Breast epithelium (tissue), 4 donors: ENCODE data around the gene C1GALT1C1L. TPM values are rescaled to one million over a fixed set of nuclear protein-coding genes. Genes with fewer than 3 reads are reported as not detected.
"Not testable (repeated sequence)": the region's sequence is repeated elsewhere in the genome, so short reads cannot be mapped to it uniquely, and the experiment has no call there.

Experiments
- DNase-seq, 2 donors: peaks; one replicate each; pipeline ENCODE4 v3.0.0-alpha.2; 2019; ENCODE audit warnings: low spot score in 2 of 2
- H3K27ac ChIP-seq, 2 donors: fragments of 200-600 bp; sonication (generic) in 1 of 2; one replicate each; pipeline ENCODE4 v1.5.1; 2016 to 2019; ENCODE audit warnings: mild to moderate bottlenecking in 1 of 2
- H3K27me3 ChIP-seq, 2 donors: fragments of 200-600 bp; sonication (generic) in 1 of 2; one replicate each; pipeline versions ENCODE4 v1.5.1 to v1.6.0; 2017 to 2019; ENCODE audit warnings: control low read depth in 1 of 2, mild to moderate bottlenecking in 1 of 2
- H3K36me3 ChIP-seq: fragments of 200-600 bp; one replicate; pipeline ENCODE4 v1.5.1; 2019
- H3K4me1 ChIP-seq, 2 donors: fragments of 200-600 bp; sonication (generic); one replicate each; pipeline ENCODE4 v1.5.1; 2016 to 2019; ENCODE audit warnings: control low read depth in 1 of 2
- H3K4me3 ChIP-seq, 3 donors: fragments of 200-600 bp; sonication (generic); 1 replicate in 2 of 3; 2 replicates in 1 of 3; pipeline ENCODE4 v1.5.1; 2016 to 2019; ENCODE audit warnings: mild to moderate bottlenecking in 3 of 3, moderate library complexity in 2 of 3
- H3K9me3 ChIP-seq, 2 donors: fragments of 200-600 bp; sonication (generic) in 1 of 2; one replicate each; pipeline ENCODE4 v1.5.1; 2016 to 2019; ENCODE audit warnings: control low read depth in 1 of 2
- CTCF ChIP-seq, 3 donors: fragments of 450-650 bp; IDR thresholded peaks; one replicate each; pipeline ENCODE4 v1.5.1; 2016 to 2017; ENCODE audit warnings: antibody characterized with exemption in 3 of 3, mild to moderate bottlenecking in 3 of 3, moderate library complexity in 3 of 3
- POLR2A ChIP-seq: fragments of 450-650 bp; IDR thresholded peaks from one replicate; pipeline ENCODE4 v1.6.1; 2016; ENCODE audit warnings: antibody characterized with exemption, mild to moderate bottlenecking, moderate library complexity
- POLR2AphosphoS5 ChIP-seq, 3 donors: sonication (generic); formaldehyde crosslinking; IDR thresholded peaks; one replicate each; pipeline ENCODE4 v1.6.1; 2017; ENCODE audit warnings: antibody characterized with exemption in 3 of 3
- intact Hi-C: fragments of 100-400 bp; cut with DNase I; formaldehyde crosslinking; loops from one replicate; pipeline ENCODE4 v1.15.1; 2023; ENCODE audit warnings: low total_unique reads
- total RNA-seq, 3 donors: library from RNA; depleted of rRNA; stranded (reverse); fragments of >200 nt; gene quantifications; one replicate each; pipeline ENCODE4 v1.1.0, GENCODE V29; 2016

Gene C1GALT1C1L
- total RNA-seq, 3 donors from 2014 or later, result 2.0 to 2.9 (median 2.0) TPM

GRCh38 chr2:43637030-43637803 lies 39.0 kb downstream of the C1GALT1C1L start, which contains the start of gene PLEKHH2:
Gene PLEKHH2 (plus strand): TSS chr2:43637260. CDS start chr2:43644674, 7,414 bp downstream.
- H3K4me1 ChIP-seq, result no peaks in the 10 kb centered on the region
- no peaks in the 10 kb centered on the region for H3K27me3 ChIP-seq
- H3K27ac ChIP-seq, result peak within 1 kb of the TSS; percentile 89 to 91
- intact Hi-C loops, result no loop called here
- no peaks in the 10 kb centered on the region for H3K36me3 ChIP-seq
- peak within 1 kb of the TSS; percentile 89 to 95 (median 95) for H3K4me3 ChIP-seq
- TF ChIP-seq POLR2AphosphoS5 (IDR thresholded peaks at IDR 0.05), result peak; percentile 26 to 93 (median 64)
- peak; percentile 84 for TF ChIP-seq POLR2A
- TF ChIP-seq CTCF (IDR thresholded peaks at IDR 0.05), result no peak
- peak; percentile 89 to 91 for DNase-seq
- no peaks in the 10 kb centered on the region for H3K9me3 ChIP-seq

- Histone ChIP-seq H3K9me3 (no peaks in the 10 kb centered on the region), H3K27me3 (no peaks in the 10 kb centered on the region), H3K4me1 (no peaks in the 10 kb centered on the region), H3K36me3 (no peaks in the 10 kb centered on the region), H3K4me3 (peak overlapping the region; percentile 89 to 95 (median 95)), H3K27ac (peak overlapping the region; percentile 89 to 91)
- intact Hi-C loops, result no loop called here
- TF ChIP-seq POLR2A, result no peak
- DNase-seq, result no peak
Observed at GRCh38 chr2:43636621-43637020, 39.6 kb downstream of the C1GALT1C1L start.

- intact Hi-C loops, H3K9me3 ChIP-seq, DNase-seq, H3K36me3 ChIP-seq, H3K4me1 ChIP-seq, H3K27me3 ChIP-seq, H3K27ac ChIP-seq, H3K4me3 ChIP-seq: not testable (repeated sequence)
Observed at GRCh38 chr2:43636153-43636552, 40.1 kb downstream of the C1GALT1C1L start.

GRCh38 chr2:43634604-43635306 lies 41.5 kb downstream of the C1GALT1C1L start:
- intact Hi-C loops, result no loop called here
- peak overlapping the region in 1 of 3 donors; percentile 16 for H3K4me3 ChIP-seq
- no peak for TF ChIP-seq CTCF (IDR thresholded peaks at IDR 0.05)
- TF ChIP-seq POLR2A, result no peak
- TF ChIP-seq POLR2AphosphoS5 (IDR thresholded peaks at IDR 0.05), result no peak
- no peaks in the 10 kb centered on the region for H3K4me1 ChIP-seq
- H3K9me3 ChIP-seq, result no peaks in the 10 kb centered on the region
- peak overlapping the region; percentile 15 to 35 for H3K27ac ChIP-seq
- H3K36me3 ChIP-seq, result no peaks in the 10 kb centered on the region
- no peaks in the 10 kb centered on the region for H3K27me3 ChIP-seq
- DNase-seq, result no peak

GRCh38 chr2:43631618-43632317 lies 44.5 kb downstream of the C1GALT1C1L start:
- Histone ChIP-seq H3K27me3 (no peaks in the 10 kb centered on the region), H3K36me3 (no peaks in the 10 kb centered on the region), H3K9me3 (no peaks in the 10 kb centered on the region), H3K4me1 (no peaks in the 10 kb centered on the region), H3K27ac (peak overlapping the region in 1 of 2 donors; percentile 41), H3K4me3 (no peak overlapping the region)
- TF ChIP-seq POLR2A (no peak), CTCF (IDR thresholded peaks at IDR 0.05) (no peak), POLR2AphosphoS5 (IDR thresholded peaks at IDR 0.05) (no peak)
- DNase-seq, result no peak
- intact Hi-C loops, result no loop called here

Other genes starting within 250 kb of the C1GALT1C1L start
- gene THADA, start 80.4 kb downstream of the C1GALT1C1L start, total RNA-seq, result 10 to 100 TPM; 41.1 to 60.6 (median 49.5) TPM
- gene PLEKHH2, start 39.2 kb downstream of the C1GALT1C1L start, total RNA-seq, result 10 to 100 TPM; 42.1 to 67.2 (median 63.5) TPM
- gene DYNC2LI1, start 97.6 kb upstream of the C1GALT1C1L start, total RNA-seq, result 10 to 100 TPM; 30.9 to 52.1 (median 40.6) TPM
- gene ABCG5, start 162.4 kb upstream of the C1GALT1C1L start, total RNA-seq, result not detected
- gene ABCG8, start 162.5 kb upstream of the C1GALT1C1L start, total RNA-seq, result under 1 TPM in 1 of 3 donors, not detected in 2; 0.15 TPM